ENCODE results near the gene AP5Z1. TPM values are rescaled to one million over a fixed set of nuclear protein-coding genes. Genes with fewer than 3 reads are reported as not detected.
A peak's percentile ranks its signal among the peaks of the same experiment; 100 is the strongest.
"Not testable (repeated sequence)": the region's sequence is repeated elsewhere in the genome, so short reads cannot be mapped to it uniquely, and the experiment has no call there.

AP5Z1 gene
- total RNA-seq, 1 donor = 40.2 TPM

- DNase-seq (ENCODE audit: low read depth) = peak; percentile 28
- TF ChIP-seq CTCF (IDR thresholded peaks at IDR 0.05; ENCODE audit: insufficient read depth, low read depth, low read length) = peak; percentile 72
- H3K4me3 ChIP-seq (ENCODE audit: low read depth, low read length) = no peak overlapping the region
These were observed 22.7 kb downstream of the AP5Z1 start for GRCh38 chr7:4797858-4798705.

- no peak overlapping the region for H3K4me3 ChIP-seq (ENCODE audit: low read depth, low read length)
- DNase-seq (ENCODE audit: low read depth) = no peak
- no peak for TF ChIP-seq CTCF (IDR thresholded peaks at IDR 0.05; ENCODE audit: insufficient read depth, low read depth, low read length)
These were observed 23.3 kb downstream of the AP5Z1 start for GRCh38 chr7:4798706-4799235.

GRCh38 chr7:4799508-4800268 is 24.3 kb downstream of the AP5Z1 start:
- DNase-seq (ENCODE audit: low read depth) = peak; percentile 29
- H3K4me3 ChIP-seq (ENCODE audit: low read depth, low read length) = no peak overlapping the region
- no peak for TF ChIP-seq CTCF (IDR thresholded peaks at IDR 0.05; ENCODE audit: insufficient read depth, low read depth, low read length)

GRCh38 chr7:4800487-4800886 is 25.1 kb downstream of the AP5Z1 start:
- TF ChIP-seq CTCF (IDR thresholded peaks at IDR 0.05; ENCODE audit: insufficient read depth, low read depth, low read length) = no peak
- no peak for DNase-seq (ENCODE audit: low read depth)
- no peak overlapping the region for H3K4me3 ChIP-seq (ENCODE audit: low read depth, low read length)

GRCh38 chr7:4800926-4801838 is 25.8 kb downstream of the AP5Z1 start:
- DNase-seq (ENCODE audit: low read depth) = no peak
- no peak for TF ChIP-seq CTCF (IDR thresholded peaks at IDR 0.05; ENCODE audit: insufficient read depth, low read depth, low read length)
- no peak overlapping the region for H3K4me3 ChIP-seq (ENCODE audit: low read depth, low read length)

GRCh38 chr7:4801839-4802231 is 26.4 kb downstream of the AP5Z1 start:
- TF ChIP-seq CTCF (IDR thresholded peaks at IDR 0.05; ENCODE audit: insufficient read depth, low read depth, low read length) = no peak
- DNase-seq (ENCODE audit: low read depth) = no peak

GRCh38 chr7:4802577-4802976 is 27.2 kb downstream of the AP5Z1 start:
- not testable (repeated sequence) for H3K4me3 ChIP-seq (ENCODE audit: low read depth, low read length); DNase-seq (ENCODE audit: low read depth)

More at GRCh38 chr7:4801839-4802231, 26.4 kb downstream of the AP5Z1 start:
- no peak overlapping the region for H3K4me3 ChIP-seq (ENCODE audit: low read depth, low read length)
